ENCODE data around the gene DIS3L2.

Gene DIS3L2

GRCh38 chr2:232287316-232287715, 325.8 kb downstream of the DIS3L2 start:
- H3K27ac ChIP-seq, result no peak overlapping the region
- TF ChIP-seq, protein P1, sequence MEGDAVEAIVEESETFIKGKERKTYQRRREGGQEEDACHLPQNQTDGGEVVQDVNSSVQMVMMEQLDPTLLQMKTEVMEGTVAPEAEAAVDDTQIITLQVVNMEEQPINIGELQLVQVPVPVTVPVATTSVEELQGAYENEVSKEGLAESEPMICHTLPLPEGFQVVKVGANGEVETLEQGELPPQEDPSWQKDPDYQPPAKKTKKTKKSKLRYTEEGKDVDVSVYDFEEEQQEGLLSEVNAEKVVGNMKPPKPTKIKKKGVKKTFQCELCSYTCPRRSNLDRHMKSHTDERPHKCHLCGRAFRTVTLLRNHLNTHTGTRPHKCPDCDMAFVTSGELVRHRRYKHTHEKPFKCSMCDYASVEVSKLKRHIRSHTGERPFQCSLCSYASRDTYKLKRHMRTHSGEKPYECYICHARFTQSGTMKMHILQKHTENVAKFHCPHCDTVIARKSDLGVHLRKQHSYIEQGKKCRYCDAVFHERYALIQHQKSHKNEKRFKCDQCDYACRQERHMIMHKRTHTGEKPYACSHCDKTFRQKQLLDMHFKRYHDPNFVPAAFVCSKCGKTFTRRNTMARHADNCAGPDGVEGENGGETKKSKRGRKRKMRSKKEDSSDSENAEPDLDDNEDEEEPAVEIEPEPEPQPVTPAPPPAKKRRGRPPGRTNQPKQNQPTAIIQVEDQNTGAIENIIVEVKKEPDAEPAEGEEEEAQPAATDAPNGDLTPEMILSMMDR (IDR thresholded peaks at IDR 0.05), result no peak
- no peak for TF ChIP-seq ZFX (IDR thresholded peaks at IDR 0.05; ENCODE audit: borderline replicate concordance)

DNA sequence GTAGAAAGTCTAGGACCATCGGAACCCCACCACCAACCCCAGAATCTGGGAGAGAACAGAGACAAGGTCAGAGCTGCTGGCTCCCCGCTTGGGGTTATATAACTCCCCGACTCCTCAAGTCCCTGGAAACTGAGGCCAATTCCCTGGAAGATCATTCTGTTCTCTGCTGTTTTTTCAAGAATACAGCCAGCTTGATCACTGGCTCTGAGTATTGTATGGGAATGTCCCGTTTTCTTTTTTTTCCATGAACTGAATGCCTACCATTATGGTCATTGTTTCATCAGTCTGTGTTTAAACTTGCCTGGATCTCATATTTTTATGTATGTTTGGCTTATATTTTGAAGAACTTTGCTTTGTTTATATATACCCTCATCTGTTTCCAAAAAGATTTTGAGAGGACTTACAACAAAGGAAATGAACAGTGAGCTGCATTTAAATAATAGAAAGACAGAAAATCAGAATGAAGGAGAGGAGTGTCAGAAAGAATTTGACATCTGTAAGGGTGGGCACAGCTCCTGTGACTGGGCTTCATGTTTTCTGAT, 327.0 kb downstream of the DIS3L2 start:
- H3K27ac ChIP-seq, result no peak overlapping the region
- TF ChIP-seq, protein P1 (IDR thresholded peaks at IDR 0.05), result no peak
- no peak for TF ChIP-seq ZFX (IDR thresholded peaks at IDR 0.05; ENCODE audit: borderline replicate concordance)

GRCh38 chr2:232290668-232291067, 329.2 kb downstream of the DIS3L2 start:
- no peak overlapping the region for H3K27ac ChIP-seq
- TF ChIP-seq, protein P1 (IDR thresholded peaks at IDR 0.05), result no peak
- TF ChIP-seq ZFX (IDR thresholded peaks at IDR 0.05; ENCODE audit: borderline replicate concordance), result no peak

DNA sequence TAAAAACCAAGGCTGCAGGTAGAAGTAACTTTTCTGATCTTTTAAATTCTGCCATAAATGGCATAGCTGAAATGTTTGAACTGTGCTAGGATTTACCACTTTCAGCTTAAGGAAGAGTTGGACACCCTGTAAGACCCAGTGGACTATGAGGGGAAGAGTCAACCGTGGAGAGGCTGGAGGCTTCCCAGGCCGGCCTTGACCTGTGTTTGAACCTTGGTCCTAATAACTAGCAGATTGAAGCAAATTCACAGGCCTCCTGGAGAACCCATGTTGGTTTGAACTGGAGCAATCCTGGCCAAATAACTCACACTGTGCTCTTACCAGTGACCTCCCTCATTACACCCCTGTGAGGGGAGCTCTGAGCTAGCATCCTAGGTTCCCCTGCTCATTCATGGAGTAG, 329.8 kb downstream of the DIS3L2 start:
- TF ChIP-seq, protein P1 (IDR thresholded peaks at IDR 0.05), result no peak
- TF ChIP-seq ZFX (IDR thresholded peaks at IDR 0.05; ENCODE audit: borderline replicate concordance), result no peak
- no peak overlapping the region for H3K27ac ChIP-seq

- TF ChIP-seq, protein P1 (IDR thresholded peaks at IDR 0.05), result peak; percentile 86
- TF ChIP-seq ZFX (IDR thresholded peaks at IDR 0.05; ENCODE audit: borderline replicate concordance), result no peak
- H3K27ac ChIP-seq, result no peak overlapping the region
These were observed 331.1 kb downstream of the DIS3L2 start for GRCh38 chr2:232292395-232293154.

- TF ChIP-seq, protein P1 (IDR thresholded peaks at IDR 0.05), result no peak
- TF ChIP-seq ZFX (IDR thresholded peaks at IDR 0.05; ENCODE audit: borderline replicate concordance), result no peak
These were observed 331.7 kb downstream of the DIS3L2 start for GRCh38 chr2:232293191-232293590.

DNA sequence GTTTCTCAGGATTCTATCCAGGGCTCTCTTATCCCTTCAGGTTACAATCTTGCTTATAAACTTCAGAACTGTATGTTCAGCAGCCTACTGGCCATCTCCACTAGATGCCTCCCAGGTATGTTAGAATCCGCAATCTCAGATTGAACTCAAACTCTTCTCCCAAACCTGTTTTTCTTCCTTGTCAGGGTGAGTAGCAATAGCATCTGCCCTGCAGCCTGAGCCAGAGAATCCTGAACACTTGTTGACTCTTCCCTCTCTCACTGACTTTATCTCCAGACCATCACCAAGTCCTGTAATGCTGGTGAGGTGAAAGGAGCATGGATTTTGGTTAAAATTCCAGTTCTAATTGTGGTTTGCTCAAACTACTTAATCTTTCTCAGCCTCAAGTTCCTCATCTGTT, 334.5 kb downstream of the DIS3L2 start:
- H3K27ac ChIP-seq, result no peak overlapping the region
- TF ChIP-seq, protein P1 (IDR thresholded peaks at IDR 0.05), result no peak
- TF ChIP-seq ZFX (IDR thresholded peaks at IDR 0.05; ENCODE audit: borderline replicate concordance), result no peak

More at GRCh38 chr2:232293191-232293590, 331.7 kb downstream of the DIS3L2 start:
- H3K27ac ChIP-seq, result no peak overlapping the region
